NK-92 treated with Interleukin-12 subunit alpha and Interleukin-12 subunit beta, amount 100 ng/mL, for 24 hours (cell line): Measurements from ENCODE around the gene E2F8.

Source experiments
- DNase-seq: peaks from one replicate; lab custom pipeline; 2025; lab: John Stamatoyannopoulos, UW

The E2F8 gene

GRCh38 chr11:19252394-19253152 is 11.8 kb upstream of the E2F8 start:
- DNase-seq: no peak

DNA sequence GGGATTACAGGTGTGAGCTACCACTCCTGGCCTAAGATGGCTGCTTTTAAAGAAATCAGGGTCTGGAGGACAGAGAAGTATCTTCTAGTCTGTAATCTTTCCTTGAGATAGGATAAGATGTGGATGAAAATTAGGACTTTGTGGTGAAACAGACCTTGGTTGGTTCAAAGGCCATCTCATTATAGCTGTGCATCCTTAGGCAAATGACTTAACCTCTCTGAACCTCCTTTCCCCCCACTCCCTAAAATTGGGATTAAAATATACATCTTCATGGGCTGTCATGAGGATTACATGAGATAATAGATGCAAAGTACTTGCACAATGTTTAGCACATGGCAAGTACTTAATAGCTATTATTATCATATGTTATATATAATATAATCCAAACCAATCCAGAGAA is 10.8 kb upstream of the E2F8 start:
- DNase-seq: no peak

GRCh38 chr11:19246816-19247215 is 6.1 kb upstream of the E2F8 start:
- no peak for DNase-seq

DNA sequence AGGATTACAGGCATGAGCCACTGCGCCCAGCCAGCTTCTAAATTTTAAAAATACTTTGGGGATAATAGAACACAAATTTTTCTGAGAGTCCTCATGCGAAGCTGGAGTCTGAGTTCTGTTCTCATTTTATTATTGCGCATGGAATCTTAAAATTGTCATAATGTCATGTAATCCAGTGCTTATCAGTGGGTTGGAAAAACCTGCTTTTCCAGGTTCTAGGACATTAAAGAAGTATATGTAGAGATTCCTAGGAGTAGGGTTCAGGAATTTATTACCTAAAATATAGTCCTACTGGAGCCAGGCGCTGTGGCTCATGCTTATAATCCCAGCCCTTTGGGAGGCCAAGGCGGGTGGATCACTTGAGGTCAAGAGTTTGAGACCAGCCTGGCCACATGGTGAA is 4.6 kb upstream of the E2F8 start:
- DNase-seq: no peak

- no peak for DNase-seq
These were observed 3.9 kb upstream of the E2F8 start for GRCh38 chr11:19244621-19245020.

- no peak for DNase-seq
These were observed 3.3 kb upstream of the E2F8 start for GRCh38 chr11:19244084-19244483.

GRCh38 chr11:19243613-19244012 is 2.9 kb upstream of the E2F8 start:
- DNase-seq: no peak

GRCh38 chr11:19243143-19243542 is 2.4 kb upstream of the E2F8 start:
- DNase-seq: no peak

GRCh38 chr11:19242179-19242932 is 1.6 kb upstream of the E2F8 start:
- DNase-seq: no peak

DNA sequence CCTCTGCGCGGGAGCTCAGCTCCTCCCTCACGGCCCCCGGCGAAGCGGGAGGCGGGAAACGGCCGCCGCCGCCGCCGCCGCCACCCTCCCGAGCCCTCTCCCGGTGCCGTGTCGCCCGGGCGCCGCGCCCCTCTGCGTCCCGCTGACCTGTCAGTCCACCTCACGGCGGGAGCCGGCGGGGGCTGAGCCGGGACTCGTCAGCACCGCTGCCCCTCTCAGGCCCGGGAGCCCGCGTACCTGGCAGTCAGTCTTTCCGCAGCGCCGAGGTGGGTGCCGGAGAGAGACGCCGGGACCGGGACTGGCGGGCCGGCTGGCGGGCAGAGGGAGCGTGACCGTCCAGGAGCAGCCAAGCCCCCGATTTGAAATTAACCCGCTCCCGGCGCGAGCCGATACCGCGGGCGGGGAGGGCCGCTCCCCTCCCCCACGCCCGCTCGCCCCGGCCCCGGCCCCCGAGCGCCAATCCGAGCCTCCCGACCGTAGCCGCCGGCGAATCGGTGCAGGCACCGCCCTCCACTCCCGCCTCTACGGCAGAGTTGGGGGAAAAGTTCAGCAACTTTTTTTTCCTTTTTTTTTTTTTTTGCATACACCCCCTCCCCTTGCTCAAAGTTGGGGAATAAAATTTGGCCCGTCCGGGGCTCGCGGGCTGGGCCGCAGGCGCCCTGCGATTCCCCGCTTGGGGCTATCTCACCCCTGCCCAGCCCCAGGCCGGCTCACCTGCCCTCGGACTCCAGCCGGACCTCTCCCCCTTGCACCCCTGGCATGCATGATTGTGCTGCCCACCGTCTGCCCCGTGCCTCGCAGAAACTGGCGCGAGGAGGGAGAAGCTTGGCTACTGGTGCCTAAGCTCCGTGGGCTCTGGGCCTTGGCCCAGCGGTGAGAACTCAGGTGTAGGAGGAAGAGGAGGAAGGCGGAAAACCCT is 774 bp upstream of the E2F8 start:
- DNase-seq: peak; percentile 52

GRCh38 chr11:19239039-19239438 is 1.7 kb downstream of the E2F8 start:
- no peak for DNase-seq

DNA sequence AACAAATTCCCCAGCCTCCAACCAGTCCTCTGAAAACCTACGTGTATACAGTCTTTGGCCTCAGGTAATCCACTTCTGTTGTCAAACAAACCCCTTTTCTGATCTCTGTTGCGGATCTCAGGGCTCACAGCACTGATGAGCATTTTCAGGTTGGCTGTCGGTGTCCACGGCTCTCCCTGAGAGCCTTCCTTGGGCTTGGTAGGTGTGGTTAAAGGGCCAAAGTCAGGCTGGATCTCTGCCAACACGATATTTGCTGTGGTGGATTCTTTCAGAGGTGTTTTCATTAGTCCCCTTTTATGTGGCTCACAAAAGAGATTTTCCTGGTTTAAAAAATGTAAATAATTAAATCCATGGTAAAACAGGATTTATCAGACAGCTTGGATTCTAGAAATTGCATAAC is 2.9 kb downstream of the E2F8 start:
- DNase-seq: no peak

GRCh38 chr11:19237381-19237780 is 3.4 kb downstream of the E2F8 start:
- no peak for DNase-seq

- no peak for DNase-seq
These were observed 6.4 kb downstream of the E2F8 start for GRCh38 chr11:19234231-19234817.

- no peak for DNase-seq
These were observed 7.7 kb downstream of the E2F8 start for GRCh38 chr11:19232910-19233503.

GRCh38 chr11:19229671-19230070 is 11.1 kb downstream of the E2F8 start:
- no peak for DNase-seq

GRCh38 chr11:19228968-19229367 is 11.8 kb downstream of the E2F8 start:
- no peak for DNase-seq

DNA sequence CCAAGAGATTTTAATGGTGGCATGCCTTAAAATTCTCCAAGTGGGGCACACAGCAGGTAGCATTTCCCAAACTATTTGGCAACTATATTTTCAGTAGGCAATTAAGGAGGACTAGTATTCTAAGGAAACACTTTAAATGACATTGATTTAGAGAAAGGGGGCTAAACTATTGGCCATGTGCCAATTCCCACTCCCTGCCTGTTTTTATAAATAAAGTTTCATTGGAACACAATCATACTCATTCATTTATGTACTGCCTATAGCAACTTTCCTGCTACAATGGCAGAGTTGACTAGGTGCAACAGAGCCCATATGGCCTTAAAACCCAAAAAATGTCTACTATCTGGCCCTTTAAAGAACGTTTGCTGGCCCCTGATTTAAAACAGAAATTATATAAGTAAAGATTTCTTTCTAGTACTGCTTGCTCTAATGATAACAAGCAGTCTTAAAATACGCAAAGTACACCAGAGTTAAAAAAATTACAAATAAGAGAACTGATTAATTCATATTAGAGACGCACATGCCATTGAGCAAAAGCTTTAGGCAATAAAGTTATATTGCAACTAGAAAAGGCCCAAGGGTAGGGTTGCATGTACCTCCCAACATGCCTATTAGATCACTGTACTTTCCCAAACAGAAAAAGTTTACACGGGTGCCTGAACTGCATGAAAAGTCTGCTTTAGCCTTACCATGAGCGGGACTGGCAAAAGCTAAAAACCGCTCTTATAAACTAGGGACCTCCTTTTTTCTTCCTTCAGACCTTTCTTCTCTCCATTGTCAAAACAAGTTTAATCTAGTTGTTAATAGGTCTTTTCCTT is 14.2 kb downstream of the E2F8 start:
- DNase-seq: no peak

GRCh38 chr11:19225581-19225980 is 15.2 kb downstream of the E2F8 start:
- DNase-seq: no peak

- no peak for DNase-seq
These were observed 15.6 kb downstream of the E2F8 start for GRCh38 chr11:19225123-19225522.
